GM10266 (cell line): ENCODE measurements around the gene CCDC9B.

Experiments
- DNase-seq: peaks from one replicate; pipeline ENCODE4 v3.0.0; 2012; ENCODE audit errors: extremely low spot score
- TF ChIP-seq, protein P1 (sequence below): IDR thresholded peaks from 2 replicates; pipeline ENCODE4 v1.5.1; 2012; ENCODE audit warnings: mild to moderate bottlenecking, low read depth; ENCODE audit not compliant: control insufficient read depth, insufficient read depth; ENCODE audit errors: missing control alignments

The CCDC9B gene

DNA sequence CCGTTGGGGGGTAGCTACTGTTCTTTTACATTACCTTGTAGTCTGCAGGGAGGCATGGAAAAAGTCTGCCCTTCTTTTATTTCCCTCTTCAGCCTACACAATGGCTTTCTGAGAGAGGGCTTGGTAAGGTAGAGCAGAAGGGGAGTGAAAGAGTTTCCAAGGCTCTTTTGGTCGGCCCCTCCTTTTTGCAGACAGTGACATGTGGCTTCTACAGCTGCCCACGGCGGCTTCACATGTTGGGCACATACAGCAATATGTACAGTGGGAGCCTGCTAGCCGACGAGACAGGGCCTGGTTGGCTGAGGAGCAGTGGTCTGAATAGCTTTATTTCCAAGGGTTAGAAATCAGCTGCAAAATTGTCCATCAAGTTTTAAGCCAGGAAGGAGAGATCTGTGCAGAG, 13.3 kb downstream of the CCDC9B start:
- no peak for DNase-seq
- TF ChIP-seq, protein P1, sequence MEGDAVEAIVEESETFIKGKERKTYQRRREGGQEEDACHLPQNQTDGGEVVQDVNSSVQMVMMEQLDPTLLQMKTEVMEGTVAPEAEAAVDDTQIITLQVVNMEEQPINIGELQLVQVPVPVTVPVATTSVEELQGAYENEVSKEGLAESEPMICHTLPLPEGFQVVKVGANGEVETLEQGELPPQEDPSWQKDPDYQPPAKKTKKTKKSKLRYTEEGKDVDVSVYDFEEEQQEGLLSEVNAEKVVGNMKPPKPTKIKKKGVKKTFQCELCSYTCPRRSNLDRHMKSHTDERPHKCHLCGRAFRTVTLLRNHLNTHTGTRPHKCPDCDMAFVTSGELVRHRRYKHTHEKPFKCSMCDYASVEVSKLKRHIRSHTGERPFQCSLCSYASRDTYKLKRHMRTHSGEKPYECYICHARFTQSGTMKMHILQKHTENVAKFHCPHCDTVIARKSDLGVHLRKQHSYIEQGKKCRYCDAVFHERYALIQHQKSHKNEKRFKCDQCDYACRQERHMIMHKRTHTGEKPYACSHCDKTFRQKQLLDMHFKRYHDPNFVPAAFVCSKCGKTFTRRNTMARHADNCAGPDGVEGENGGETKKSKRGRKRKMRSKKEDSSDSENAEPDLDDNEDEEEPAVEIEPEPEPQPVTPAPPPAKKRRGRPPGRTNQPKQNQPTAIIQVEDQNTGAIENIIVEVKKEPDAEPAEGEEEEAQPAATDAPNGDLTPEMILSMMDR = no peak

DNA sequence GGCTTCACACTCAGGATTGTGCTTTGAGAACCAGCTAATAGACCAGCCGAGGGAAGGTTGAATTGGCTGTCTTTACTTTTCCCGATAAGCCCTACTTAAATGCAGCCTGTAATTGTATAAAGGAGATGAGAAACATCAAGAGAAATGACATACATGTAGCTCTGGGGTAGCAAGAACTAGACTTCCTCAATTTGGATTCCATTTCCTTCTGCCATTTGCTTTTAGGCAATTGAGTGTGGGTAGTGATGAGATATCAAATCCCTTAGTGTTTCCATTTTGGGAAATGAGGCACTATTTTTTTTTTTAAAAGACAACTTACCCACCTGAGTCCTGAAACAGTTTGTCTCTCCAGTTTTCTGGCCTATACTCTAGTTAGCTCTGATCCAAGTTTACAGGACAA, 15.0 kb downstream of the CCDC9B start:
- DNase-seq = no peak
- TF ChIP-seq, protein P1 = no peak

DNA sequence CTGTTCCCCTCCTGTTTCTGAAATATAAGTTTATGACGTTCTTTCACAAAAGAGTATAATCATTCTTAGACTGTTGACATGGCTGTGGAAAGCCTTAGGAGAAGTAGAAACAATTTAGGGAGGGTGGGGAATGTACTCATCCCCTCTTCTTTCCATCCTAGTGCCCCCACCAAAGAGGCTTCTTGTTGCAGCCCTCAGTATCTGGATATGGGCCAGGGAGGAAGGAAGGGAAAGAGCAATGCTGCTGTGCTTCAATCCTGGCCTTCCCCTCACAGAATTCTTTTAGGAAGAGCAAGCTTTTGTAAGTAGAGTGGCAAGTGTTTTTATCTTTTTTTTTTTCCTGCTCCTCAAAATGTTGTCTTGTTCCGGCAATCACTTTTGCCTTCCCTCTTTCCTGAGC, 15.6 kb downstream of the CCDC9B start:
- TF ChIP-seq, protein P1 = no peak
- DNase-seq = no peak

DNA sequence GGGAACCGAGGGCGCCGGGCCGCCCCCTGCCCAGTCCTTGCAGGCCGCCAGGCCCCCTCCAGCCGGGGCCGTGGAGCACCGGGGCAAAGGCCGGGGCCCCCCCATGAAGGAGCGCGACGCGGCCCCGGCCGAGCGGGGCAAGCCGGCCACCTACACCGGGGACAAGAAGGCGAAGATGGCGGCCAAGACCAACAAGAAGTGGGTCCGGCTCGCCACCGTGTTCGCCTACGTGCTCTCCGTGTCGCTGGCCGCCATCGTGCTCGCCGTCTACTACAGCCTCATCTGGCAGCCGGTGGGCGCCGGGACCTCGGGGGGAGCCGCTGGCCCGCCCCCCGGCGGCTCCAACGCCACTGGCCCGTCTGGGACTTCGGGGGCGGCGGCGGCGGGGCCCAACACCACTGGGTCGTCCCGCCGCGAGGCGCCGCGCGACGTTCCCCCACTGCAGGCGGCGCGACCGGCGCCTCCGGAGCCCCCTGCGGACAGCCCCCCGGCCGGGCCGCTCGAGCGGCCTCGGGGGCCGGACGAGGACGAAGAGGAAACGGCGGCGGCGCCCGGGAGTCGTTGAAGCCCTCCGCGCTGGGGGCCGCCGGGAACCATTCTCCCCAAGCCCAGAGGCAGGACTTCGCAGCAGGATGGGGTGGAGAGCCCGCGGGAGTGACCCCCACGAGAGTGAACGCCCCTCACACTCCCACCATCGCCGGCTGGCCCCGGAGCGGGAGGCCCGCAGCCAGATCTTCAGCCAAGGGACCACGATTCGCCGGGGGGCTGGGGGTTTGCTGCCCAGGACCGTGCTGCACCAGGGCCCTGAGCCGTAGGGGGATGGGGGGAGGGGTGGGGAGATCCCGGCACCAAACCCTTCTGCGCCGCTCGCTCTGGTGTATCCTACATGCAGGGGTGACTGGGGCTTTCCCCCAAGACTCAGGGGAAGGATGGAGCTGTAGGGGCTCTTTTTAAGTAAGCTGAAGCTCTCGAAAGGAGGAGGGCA, 16.5 kb downstream of the CCDC9B start:
- TF ChIP-seq, protein P1 = no peak
- DNase-seq = peak; percentile 70

DNA sequence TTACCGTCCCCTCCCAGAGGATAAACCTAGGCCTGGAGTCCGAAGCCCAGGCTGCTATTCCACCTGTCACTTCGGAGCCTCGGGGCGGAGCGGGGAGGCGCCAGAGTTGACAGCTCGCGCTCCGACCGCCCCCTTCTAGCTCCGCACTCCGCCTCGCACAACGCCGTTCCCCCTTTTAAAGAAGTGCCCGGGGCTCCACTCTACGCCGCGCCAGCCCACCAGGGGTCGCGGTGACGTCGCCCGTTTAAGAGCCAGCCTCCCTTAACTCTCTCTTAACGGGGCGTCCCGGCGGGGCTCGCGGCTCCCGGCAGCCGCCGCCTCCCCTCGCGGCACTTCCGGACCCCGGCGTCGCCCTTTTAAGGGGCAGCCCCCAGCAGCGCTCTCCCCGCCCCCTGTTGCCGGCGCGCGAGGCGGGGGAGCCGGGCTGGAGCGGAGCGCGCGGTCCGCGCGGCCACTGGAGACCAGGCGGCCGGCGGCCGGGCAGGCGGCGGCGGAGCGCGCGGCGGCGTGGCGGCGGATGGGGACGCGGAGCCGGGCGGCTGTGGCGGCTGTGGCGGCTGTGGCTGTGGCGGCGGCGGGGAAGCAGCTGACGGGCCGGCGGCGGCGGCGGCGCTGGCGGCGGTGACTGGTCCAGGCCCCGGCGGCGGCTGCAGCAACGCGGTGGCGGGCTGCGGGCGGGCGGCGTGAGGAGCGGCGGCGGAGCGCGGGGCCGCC, 17.3 kb downstream of the CCDC9B start, which contains the start of gene INAFM2:
Gene INAFM2, plus strand, starts transcription at position 454 of the 714 bp plus-strand sequence. CDS start 364 bp downstream, outside the sequence.
- TF ChIP-seq, protein P1 = peak; percentile 41
- peak; percentile 98 for DNase-seq

DNA sequence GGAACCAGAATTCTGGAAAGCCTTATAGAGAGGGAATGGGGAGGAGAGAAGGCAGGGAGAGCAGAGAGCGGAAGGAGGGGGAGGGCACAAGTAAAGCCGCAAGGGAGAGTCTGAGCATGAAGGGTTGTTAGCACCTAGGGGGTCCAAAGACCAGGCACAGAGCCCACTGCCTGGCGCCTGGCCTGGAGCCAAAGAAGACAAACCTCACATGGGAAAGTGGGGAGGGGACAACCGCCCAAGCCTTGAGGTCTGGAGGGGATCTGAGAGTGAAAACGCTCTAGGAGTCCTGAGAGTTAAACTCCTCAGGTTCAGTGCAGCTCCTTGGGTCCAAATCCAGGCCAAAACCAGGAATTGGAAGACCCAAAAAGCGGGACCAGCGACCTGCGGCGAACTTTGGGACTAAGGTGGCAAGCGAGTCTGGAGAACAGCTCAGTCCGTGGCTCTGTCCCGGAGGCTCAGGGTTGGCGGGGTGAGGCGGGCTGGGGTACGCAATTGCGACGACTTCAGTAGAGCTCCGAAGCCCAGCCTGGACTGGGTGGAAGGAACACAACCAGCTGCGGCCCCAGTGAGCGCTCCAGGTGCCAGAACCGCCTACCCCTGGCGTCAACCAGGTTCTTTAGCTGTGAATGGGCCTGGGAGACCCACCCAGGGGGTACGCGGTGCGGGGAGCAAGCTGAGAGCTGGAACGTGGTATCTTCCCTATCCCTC, 18.1 kb downstream of the CCDC9B start:
- TF ChIP-seq, protein P1 = no peak
- no peak for DNase-seq
